ACC112 (cell line): ENCODE measurements around the gene RFLNA.

Experiments
- H2AFZ ChIP-seq: fragments of 200-600 bp; sonication (generic); one replicate; pipeline ENCODE4 v1.6.0; 2017; ENCODE audit warnings: antibody characterized with exemption, low read length; ENCODE audit not compliant: unreplicated experiment
- H3K27ac ChIP-seq: fragments of 200-600 bp; sonication (generic); 2 replicates; pipeline ENCODE4 v1.5.1; 2014; ENCODE audit warnings: low read depth, mild to moderate bottlenecking, antibody characterized with exemption, low read length, moderate library complexity
- H3K27me3 ChIP-seq: fragments of 200-600 bp; sonication (generic); 2 replicates; pipeline ENCODE4 v1.6.1; 2014; ENCODE audit warnings: mild to moderate bottlenecking, antibody characterized with exemption, low read length, moderate library complexity, mixed read lengths; ENCODE audit not compliant: insufficient read depth
- H3K36me3 ChIP-seq: fragments of 200-600 bp; sonication (generic); 2 replicates; pipeline ENCODE4 v1.6.1; 2016; ENCODE audit warnings: mild to moderate bottlenecking, antibody characterized with exemption, low read length, moderate library complexity, mixed read lengths; ENCODE audit not compliant: insufficient read depth
- H3K4me1 ChIP-seq: fragments of 200-600 bp; sonication (generic); one replicate; pipeline ENCODE4 v1.6.1; 2016; ENCODE audit warnings: low read length, mixed read lengths; ENCODE audit not compliant: insufficient read depth, unreplicated experiment, control insufficient read depth
- H3K4me3 ChIP-seq: fragments of 200-600 bp; sonication (generic); 2 replicates; pipeline ENCODE4 v1.5.1; 2014; ENCODE audit warnings: mild to moderate bottlenecking, low read depth, low read length
- H3K79me2 ChIP-seq: fragments of 200-600 bp; sonication (generic); one replicate; pipeline ENCODE4 v1.6.0; 2016; ENCODE audit warnings: low read length; ENCODE audit not compliant: control insufficient read depth, unreplicated experiment, insufficient read depth

Gene RFLNA

GRCh38 chr12:124338876-124339603 is 44.1 kb downstream of the RFLNA start:
- no peaks in the 10 kb centered on the region for H3K27me3 ChIP-seq
- no peaks in the 10 kb centered on the region for H3K79me2 ChIP-seq
- H3K4me1 ChIP-seq = no peaks in the 10 kb centered on the region
- H3K36me3 ChIP-seq = peaks cover 24% of the 10 kb centered on the region
- no peak overlapping the region for H3K4me3 ChIP-seq
- no peak overlapping the region for H3K27ac ChIP-seq
- H2AFZ ChIP-seq = no peak overlapping the region

GRCh38 chr12:124340080-124340900 is 45.4 kb downstream of the RFLNA start:
- Histone ChIP-seq H3K27ac (no peak overlapping the region), H3K4me3 (no peak overlapping the region), H3K27me3 (no peaks in the 10 kb centered on the region), H3K4me1 (no peaks in the 10 kb centered on the region), H2AFZ (no peak overlapping the region), H3K79me2 (no peaks in the 10 kb centered on the region), H3K36me3 (peaks cover 25% of the 10 kb centered on the region)

- H2AFZ ChIP-seq = no peak overlapping the region
- H3K79me2 ChIP-seq = no peaks in the 10 kb centered on the region
- H3K4me1 ChIP-seq = no peaks in the 10 kb centered on the region
- H3K27me3 ChIP-seq = no peaks in the 10 kb centered on the region
- H3K36me3 ChIP-seq = peaks cover 24% of the 10 kb centered on the region
- H3K27ac ChIP-seq = no peak overlapping the region
- no peak overlapping the region for H3K4me3 ChIP-seq
Observed at GRCh38 chr12:124341645-124342069, 46.8 kb downstream of the RFLNA start.

- H2AFZ ChIP-seq = no peak overlapping the region
- peaks cover 28% of the 10 kb centered on the region for H3K36me3 ChIP-seq
- H3K4me1 ChIP-seq = no peaks in the 10 kb centered on the region
- H3K27me3 ChIP-seq = no peaks in the 10 kb centered on the region
- no peaks in the 10 kb centered on the region for H3K79me2 ChIP-seq
- no peak overlapping the region for H3K4me3 ChIP-seq
- H3K27ac ChIP-seq = no peak overlapping the region
Observed at GRCh38 chr12:124344022-124344421, 49.1 kb downstream of the RFLNA start.

- H3K79me2 ChIP-seq = no peaks in the 10 kb centered on the region
- no peak overlapping the region for H3K4me3 ChIP-seq
- H2AFZ ChIP-seq = no peak overlapping the region
- H3K27ac ChIP-seq = no peak overlapping the region
- H3K36me3 ChIP-seq = peaks cover 28% of the 10 kb centered on the region
- no peaks in the 10 kb centered on the region for H3K27me3 ChIP-seq
- no peaks in the 10 kb centered on the region for H3K4me1 ChIP-seq
Observed at GRCh38 chr12:124344526-124344925, 49.6 kb downstream of the RFLNA start.

- Histone ChIP-seq H3K27ac (no peak overlapping the region), H2AFZ (no peak overlapping the region), H3K4me1 (no peaks in the 10 kb centered on the region), H3K4me3 (no peak overlapping the region), H3K27me3 (no peaks in the 10 kb centered on the region), H3K36me3 (peaks cover 29% of the 10 kb centered on the region), H3K79me2 (no peaks in the 10 kb centered on the region)
Observed at GRCh38 chr12:124345795-124346194, 50.9 kb downstream of the RFLNA start.

GRCh38 chr12:124346425-124347168 is 51.7 kb downstream of the RFLNA start:
- H3K4me3 ChIP-seq = no peak overlapping the region
- H3K79me2 ChIP-seq = no peaks in the 10 kb centered on the region
- no peak overlapping the region for H3K27ac ChIP-seq
- H3K36me3 ChIP-seq = peaks cover 34% of the 10 kb centered on the region
- no peaks in the 10 kb centered on the region for H3K4me1 ChIP-seq
- H2AFZ ChIP-seq = no peak overlapping the region
- H3K27me3 ChIP-seq = no peaks in the 10 kb centered on the region

GRCh38 chr12:124347335-124347734 is 52.4 kb downstream of the RFLNA start:
- H3K4me3 ChIP-seq = no peak overlapping the region
- H3K36me3 ChIP-seq = peaks cover 38% of the 10 kb centered on the region

GRCh38 chr12:124347805-124348658 is 53.1 kb downstream of the RFLNA start:
- H3K27ac ChIP-seq = no peak overlapping the region

More at GRCh38 chr12:124347335-124347734, 52.4 kb downstream of the RFLNA start:
- Histone ChIP-seq H3K79me2 (no peaks in the 10 kb centered on the region), H3K4me1 (no peaks in the 10 kb centered on the region), H3K27ac (no peak overlapping the region), H2AFZ (no peak overlapping the region), H3K27me3 (no peaks in the 10 kb centered on the region)

More at GRCh38 chr12:124347805-124348658, 53.1 kb downstream of the RFLNA start:
- Histone ChIP-seq H3K79me2 (no peaks in the 10 kb centered on the region), H2AFZ (no peak overlapping the region), H3K36me3 (peaks cover 33% of the 10 kb centered on the region), H3K27me3 (no peaks in the 10 kb centered on the region), H3K4me1 (no peaks in the 10 kb centered on the region), H3K4me3 (no peak overlapping the region)
